OCI-LY1 (cell line): Measurements from ENCODE around the gene BLNK.
A peak's percentile ranks its signal among the peaks of the same experiment; 100 is the strongest.

Experiments used
- H2AFZ ChIP-seq: fragments of 200-600 bp; sonication (generic), shearing (Covaris generic); 2 replicates; pipeline ENCODE4 v1.6.0; 2014; ENCODE audit warnings: antibody characterized with exemption, mild to moderate bottlenecking, low read length
- H3F3A ChIP-seq: fragments of 200-600 bp; sonication (generic), shearing (Covaris generic); 2 replicates; pipeline ENCODE4 v1.6.0; 2014; ENCODE audit warnings: mild to moderate bottlenecking, antibody characterized with exemption, low read length, moderate library complexity; ENCODE audit not compliant: insufficient read depth
- H3K27ac ChIP-seq: fragments of 200-600 bp; sonication (generic); 2 replicates; pipeline ENCODE4 v1.5.1; 2014; ENCODE audit warnings: low read length, mixed run types, mild to moderate bottlenecking, low read depth; ENCODE audit not compliant: poor library complexity, severe bottlenecking
- H3K27me3 ChIP-seq: fragments of 200-600 bp; sonication (generic); 2 replicates; pipeline ENCODE4 v1.6.0; 2014; ENCODE audit warnings: antibody characterized with exemption, mild to moderate bottlenecking, low read length, moderate library complexity; ENCODE audit not compliant: insufficient read depth
- H3K36me3 ChIP-seq: fragments of 200-600 bp; sonication (generic); 2 replicates; pipeline ENCODE4 v1.6.1; 2014; ENCODE audit warnings: mild to moderate bottlenecking, antibody characterized with exemption, low read length, moderate library complexity, mixed read lengths; ENCODE audit not compliant: insufficient read depth
- H3K4me1 ChIP-seq: fragments of 200-600 bp; sonication (generic); 2 replicates; pipeline ENCODE4 v1.5.1; 2014; ENCODE audit warnings: mild to moderate bottlenecking, low read length, moderate library complexity; ENCODE audit not compliant: insufficient read depth, severe bottlenecking
- H3K4me2 ChIP-seq: fragments of 200-600 bp; sonication (generic), shearing (Covaris generic); 2 replicates; pipeline ENCODE4 v1.6.1; 2014; ENCODE audit warnings: low read length
- H3K4me3 ChIP-seq: fragments of 200-600 bp; sonication (generic); 2 replicates; pipeline ENCODE4 v1.5.1; 2014; ENCODE audit warnings: low read length, low read depth, mild to moderate bottlenecking, mixed read lengths; ENCODE audit not compliant: poor library complexity, severe bottlenecking
- H3K79me2 ChIP-seq: fragments of 200-600 bp; shearing (Covaris generic); 2 replicates; pipeline ENCODE4 v1.6.1; 2016; ENCODE audit warnings: mixed run types, low read length, mixed read lengths; ENCODE audit not compliant: insufficient read depth
- H3K9ac ChIP-seq: fragments of 200-600 bp; sonication (generic), shearing (Covaris generic); 2 replicates; pipeline ENCODE4 v1.6.1; 2014; ENCODE audit warnings: mild to moderate bottlenecking, low read length, mixed read lengths
- H3K9me2 ChIP-seq: fragments of 200-600 bp; sonication (generic), shearing (Covaris generic); 2 replicates; pipeline ENCODE4 v1.6.1; 2014; ENCODE audit warnings: low read depth, mild to moderate bottlenecking, low read length, mixed read lengths
- H3K9me3 ChIP-seq: fragments of 200-600 bp; shearing (Covaris generic); 2 replicates; pipeline ENCODE4 v1.6.1; 2014; ENCODE audit warnings: low read length, mixed read lengths
- H4K20me1 ChIP-seq: fragments of 200-600 bp; sonication (generic), shearing (Covaris generic); 2 replicates; pipeline ENCODE4 v1.6.0; 2016; ENCODE audit warnings: mild to moderate bottlenecking, low read length; ENCODE audit not compliant: insufficient read depth
- CTCF ChIP-seq: fragments of 200-600 bp; sonication (generic), shearing (Covaris generic); IDR thresholded peaks from 2 replicates; pipeline ENCODE4 v1.5.1; 2017; ENCODE audit warnings: mild to moderate bottlenecking, antibody characterized with exemption, low read length, moderate library complexity, mixed read lengths
- EZH2 ChIP-seq: fragments of 200-600 bp; sonication (generic), shearing (Covaris generic); IDR thresholded peaks from 2 replicates; pipeline ENCODE4 v1.8.0; 2017; ENCODE audit warnings: borderline replicate concordance, mixed run types, mild to moderate bottlenecking, antibody characterized with exemption, low read length, moderate library complexity, mixed read lengths

Gene BLNK

GRCh38 chr10:96261132-96261531 is 10.2 kb downstream of the BLNK start:
- Histone ChIP-seq H3K36me3 (peaks cover 62% of the 10 kb centered on the region), H3K9me3 (no peaks in the 10 kb centered on the region), H3K9me2 (no peaks in the 10 kb centered on the region), H3K9ac (no peak overlapping the region), H3K27me3 (no peaks in the 10 kb centered on the region), H2AFZ (no peak overlapping the region), H3K79me2 (peaks cover 70% of the 10 kb centered on the region), H3K4me2 (peak overlapping the region; percentile 31; the same call in 1 of the 2 replicates), H3K27ac (peak overlapping the region; percentile 72), H3K4me1 (peaks cover 83% of the 10 kb centered on the region), H4K20me1 (no peaks in the 10 kb centered on the region), H3K4me3 (no peak overlapping the region), H3F3A (0 out of 2 replicates have a peak, but pooled peaks cover 3% of the 10 kb centered on the region)
- TF ChIP-seq CTCF (no peak), EZH2 (no peak)

DNA sequence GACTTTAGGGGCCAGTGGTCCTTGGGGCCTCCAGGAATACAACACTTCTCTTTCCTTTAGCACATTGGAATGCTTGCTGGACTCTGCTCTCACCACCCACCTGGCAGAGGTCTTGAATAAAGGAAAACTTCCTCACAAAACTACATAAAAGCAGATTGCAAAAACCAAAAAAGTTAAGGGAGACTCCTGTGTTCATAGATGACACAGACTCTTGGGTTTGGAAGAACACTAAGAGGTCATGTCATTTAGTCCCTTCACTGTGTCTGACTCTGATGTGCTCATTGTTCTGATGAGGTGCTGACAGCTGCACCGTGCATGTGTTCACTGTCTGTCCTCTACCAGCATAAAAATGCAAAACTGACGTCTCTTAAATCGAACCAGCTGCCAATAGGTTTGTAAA is 11.4 kb downstream of the BLNK start:
- peak overlapping the region; percentile 46 for H3K27ac ChIP-seq
- H3F3A ChIP-seq: no peaks in the 10 kb centered on the region
- H3K4me2 ChIP-seq: peak overlapping the region; percentile 11; the same call in 1 of the 2 replicates
- peaks cover 60% of the 10 kb centered on the region for H3K79me2 ChIP-seq
- H4K20me1 ChIP-seq: no peaks in the 10 kb centered on the region
- H3K9me2 ChIP-seq: no peaks in the 10 kb centered on the region
- H3K4me1 ChIP-seq: peaks cover 72% of the 10 kb centered on the region
- no peak overlapping the region for H3K4me3 ChIP-seq
- no peak overlapping the region for H2AFZ ChIP-seq
- H3K9ac ChIP-seq: no peak overlapping the region
- peaks cover 56% of the 10 kb centered on the region for H3K36me3 ChIP-seq
- TF ChIP-seq CTCF (no peak), EZH2 (no peak)
- H3K9me3 ChIP-seq: no peaks in the 10 kb centered on the region
- H3K27me3 ChIP-seq: no peaks in the 10 kb centered on the region

DNA sequence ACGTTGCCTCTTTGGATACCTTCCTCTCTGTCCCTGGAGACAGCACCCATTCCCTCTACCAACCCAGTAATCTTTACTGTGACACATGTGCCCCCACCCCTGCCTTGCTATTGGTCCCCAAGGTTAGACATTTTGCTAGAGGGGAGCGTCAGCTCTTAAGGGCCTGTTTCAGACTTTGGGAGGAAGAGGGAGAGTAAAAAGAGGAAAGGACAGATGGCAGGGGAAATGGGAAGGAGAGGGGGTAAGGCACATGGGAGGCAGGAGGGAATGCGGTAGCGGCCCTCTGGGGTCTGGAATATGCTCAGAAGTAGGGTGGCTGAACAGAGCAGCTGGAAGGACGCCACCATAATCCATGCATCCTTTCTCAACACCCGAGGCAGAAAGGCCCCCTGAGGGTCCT is 12.2 kb downstream of the BLNK start:
- Histone ChIP-seq H3K4me1 (peaks cover 65% of the 10 kb centered on the region), H3F3A (no peaks in the 10 kb centered on the region), H4K20me1 (no peaks in the 10 kb centered on the region), H3K27ac (no peak overlapping the region), H3K79me2 (peaks cover 55% of the 10 kb centered on the region), H3K9ac (no peak overlapping the region), H3K36me3 (peaks cover 54% of the 10 kb centered on the region), H3K4me2 (no peak overlapping the region; the same call in 1 of the 2 replicates), H3K9me2 (no peaks in the 10 kb centered on the region), H3K9me3 (no peaks in the 10 kb centered on the region), H2AFZ (no peak overlapping the region), H3K4me3 (no peak overlapping the region), H3K27me3 (no peaks in the 10 kb centered on the region)
- TF ChIP-seq CTCF (no peak), EZH2 (no peak)
